HCT116 (cell line): ENCODE data around the gene RND1. TPM values are rescaled to one million over a fixed set of nuclear protein-coding genes. Genes with fewer than 3 reads are reported as not detected.

Source experiments
- ATAC-seq: fragments of 200-7000 bp; cut with Tn5 transposase; 2 replicates; pipeline ENCODE4 v1.9.1; 2020; ENCODE audit warnings: mild to moderate bottlenecking, moderate library complexity
- BruUV-seq: library from RNA; stranded (reverse); fragments of 400-500 nt; replicated peaks from 2 replicates; lab custom pipeline; 2021; lab: Mats Ljungman, UMichigan
- CTCF ChIA-PET: fragments of 300-600 bp; sonication (Branson Sonifier 250); formaldehyde crosslinking; loops from one replicate; lab custom pipeline; 2021; ENCODE audit warnings: antibody characterized with exemption; lab: Charles Lee
- POLR2A ChIA-PET: fragments of 300-600, 350-600 bp; sonication (Branson Sonifier 250); formaldehyde crosslinking; loops from one replicate; lab custom pipeline; 2021; ENCODE audit warnings: antibody characterized with exemption; lab: Charles Lee
- RAD21 ChIA-PET, 2 experiments: fragments of 300-600 bp; sonication (Branson Sonifier 250); formaldehyde crosslinking; loops; one replicate each; lab custom pipeline; 2023; ENCODE audit warnings: low total read pairs in 2 of 2; ENCODE audit not compliant: uncharacterized antibody in 2 of 2, unreplicated experiment in 2 of 2, low non-redundant PET in 1 of 2; lab: Charles Lee
- DNase-seq: peaks from one replicate; pipeline ENCODE4 v3.0.0-alpha.2; 2010; ENCODE audit warnings: low read depth, low spot score
- H2AFZ ChIP-seq: fragments of 200-600 bp; shearing (Covaris generic), sonication (generic); 2 replicates; pipeline ENCODE4 v1.6.1; 2017; ENCODE audit warnings: low read depth, mixed run types, mixed read lengths, antibody characterized with exemption, low read length; ENCODE audit not compliant: poor library complexity, severe bottlenecking
- H3K27ac ChIP-seq: 2 replicates; pipeline ENCODE4 v1.5.1; 2012; ENCODE audit warnings: low read depth, low read length
- H3K27me3 ChIP-seq: fragments of 200-600 bp; sonication (generic); 2 replicates; pipeline ENCODE4 v1.6.1; 2016; ENCODE audit warnings: mixed run types, low read length, mixed read lengths; ENCODE audit not compliant: insufficient read depth
- H3K36me3 ChIP-seq, 2 experiments: fragments of 200-500 bp in 1 of 2; fragments of 200-600 bp in 1 of 2; sonication (Bioruptor generic) in 1 of 2; sonication (generic) in 1 of 2; 2 replicates each; pipeline versions ENCODE4 v1.5.1 to v1.6.1; 2014 to 2016; ENCODE audit warnings: low read length in 2 of 2, inconsistent platforms in 1 of 2, mixed read lengths in 1 of 2, mixed run types in 1 of 2; ENCODE audit not compliant: insufficient read depth in 2 of 2, control insufficient read depth in 1 of 2
- H3K4me1 ChIP-seq, 2 experiments: fragments of 200-600 bp in 1 of 2; sonication (generic) in 1 of 2; 2 replicates each; pipeline versions ENCODE4 v1.5.1 to v1.6.1; 2012 to 2017; ENCODE audit warnings: low read length in 2 of 2, inconsistent platforms in 1 of 2, mild to moderate bottlenecking in 1 of 2, mixed read lengths in 1 of 2, mixed run types in 1 of 2, moderate library complexity in 1 of 2; ENCODE audit not compliant: insufficient read depth in 2 of 2, control insufficient read depth in 1 of 2
- H3K4me2 ChIP-seq: fragments of 200-600 bp; sonication (generic); 2 replicates; pipeline ENCODE4 v1.6.1; 2017; ENCODE audit warnings: mixed run types, low read length, mixed read lengths
- H3K4me3 ChIP-seq, 2 experiments: fragments of 200-600 bp in 1 of 2; sonication (generic) in 1 of 2; replicated peaks in 1 of 2; 2 replicates each; pipeline ENCODE4 v1.5.1; 2011 to 2016; ENCODE audit warnings: low read length in 2 of 2, control low read depth in 1 of 2, low read depth in 1 of 2, mild to moderate bottlenecking in 1 of 2, mixed read lengths in 1 of 2, mixed run types in 1 of 2
- H3K79me2 ChIP-seq: fragments of 200-600 bp; sonication (generic); 2 replicates; pipeline ENCODE4 v1.6.1; 2017; ENCODE audit warnings: mild to moderate bottlenecking, mixed run types, low read length, moderate library complexity, mixed read lengths; ENCODE audit not compliant: insufficient read depth
- H3K9ac ChIP-seq: fragments of 200-600 bp; sonication (generic); 2 replicates; pipeline ENCODE4 v1.6.1; 2016; ENCODE audit warnings: low read length, mixed read lengths
- H3K9me2 ChIP-seq: fragments of 200-600 bp; sonication (generic), shearing (Covaris generic); 2 replicates; pipeline ENCODE4 v1.6.1; 2017; ENCODE audit warnings: mixed run types, mild to moderate bottlenecking, moderate library complexity; ENCODE audit not compliant: insufficient read depth
- H3K9me3 ChIP-seq, 2 experiments: fragments of 200-500 bp in 1 of 2; fragments of 200-600 bp in 1 of 2; sonication (Bioruptor generic) in 1 of 2; sonication (generic) in 1 of 2; 2 replicates each; pipeline ENCODE4 v1.6.1; 2014 to 2017; ENCODE audit warnings: low read length in 2 of 2, mixed read lengths in 2 of 2, inconsistent platforms in 1 of 2, low read depth in 1 of 2, mild to moderate bottlenecking in 1 of 2, mixed run types in 1 of 2, moderate library complexity in 1 of 2; ENCODE audit not compliant: control insufficient read depth in 1 of 2, insufficient read depth in 1 of 2
- H4K20me1 ChIP-seq: fragments of 200-600 bp; sonication (generic), shearing (Covaris generic); 2 replicates; pipeline ENCODE4 v1.6.1; 2017; ENCODE audit warnings: mixed run types, mild to moderate bottlenecking, moderate library complexity; ENCODE audit not compliant: insufficient read depth
- CEBPB ChIP-seq: IDR thresholded peaks from 2 replicates; pipeline ENCODE4 v1.6.1; 2012; ENCODE audit warnings: low read depth
- EGR1 ChIP-seq: IDR thresholded peaks from 2 replicates; pipeline ENCODE4 v1.6.1; 2012; ENCODE audit warnings: low read depth
- ELF1 ChIP-seq: IDR thresholded peaks from 2 replicates; pipeline ENCODE4 v1.6.1; 2012; ENCODE audit warnings: low read depth, borderline replicate concordance
- EZH2phosphoT487 ChIP-seq: fragments of 200-600 bp; IDR thresholded peaks from 2 replicates; pipeline ENCODE4 v1.6.1; 2018; ENCODE audit warnings: antibody characterized with exemption, borderline replicate concordance
- JUND ChIP-seq: IDR thresholded peaks from 2 replicates; pipeline ENCODE4 v1.6.1; 2012
- POLR2A ChIP-seq: IDR thresholded peaks from 2 replicates; pipeline ENCODE4 v1.7.0; 2011; ENCODE audit warnings: borderline replicate concordance; ENCODE audit not compliant: insufficient read depth, insufficient read length; ENCODE audit errors: extremely low read depth
- RAD21 ChIP-seq: IDR thresholded peaks from 2 replicates; pipeline ENCODE4 v1.6.1; 2012; ENCODE audit warnings: low read depth, mild to moderate bottlenecking
- SRF ChIP-seq: IDR thresholded peaks from 2 replicates; pipeline ENCODE4 v1.6.1; 2012; ENCODE audit warnings: low read depth
- TCF7L2 ChIP-seq: IDR thresholded peaks from 2 replicates; pipeline ENCODE4 v1.7.0; 2011; ENCODE audit warnings: borderline replicate concordance, inconsistent platforms; ENCODE audit not compliant: insufficient read depth, insufficient read length; ENCODE audit errors: extremely low read depth
- YY1 ChIP-seq: IDR thresholded peaks from 2 replicates; pipeline ENCODE4 v1.6.1; 2011; ENCODE audit warnings: low read length, low read depth, moderate library complexity, mild to moderate bottlenecking; ENCODE audit not compliant: insufficient replicate concordance; ENCODE audit errors: extremely low read depth
- ZFX ChIP-seq: fragments of 450-650 bp; IDR thresholded peaks from 2 replicates; pipeline ENCODE4 v1.6.1; 2017
- intact Hi-C: fragments of 100-400 bp; cut with micrococcal nuclease; formaldehyde crosslinking; loops from 2 replicates; pipeline ENCODE4 v1.10.0; 2022
- total RNA-seq: library from RNA; stranded (reverse); gene quantifications from one replicate; pipeline ENCODE4 v1.2.1, GENCODE V29; 2021; ENCODE audit not compliant: unreplicated experiment
- TF ChIP-seq, protein P1 (sequence below): IDR thresholded peaks from 2 replicates; pipeline ENCODE4 v1.6.1; 2012
- TF ChIP-seq, protein P2 (sequence below): IDR thresholded peaks from 2 replicates; pipeline ENCODE4 v1.6.1; 2011; ENCODE audit warnings: mild to moderate bottlenecking, low read length, moderate library complexity; ENCODE audit not compliant: insufficient replicate concordance; ENCODE audit errors: extremely low read depth
- TF ChIP-seq, protein P3 (sequence below): IDR thresholded peaks from 2 replicates; pipeline ENCODE4 v1.6.1; 2012; ENCODE audit warnings: low read depth
- TF ChIP-seq, protein P4 (sequence below): IDR thresholded peaks from 2 replicates; pipeline ENCODE4 v1.6.1; 2012

RND1 gene
- total RNA-seq, 1 experiment from 2014 or later, result 2.0 TPM

DNA sequence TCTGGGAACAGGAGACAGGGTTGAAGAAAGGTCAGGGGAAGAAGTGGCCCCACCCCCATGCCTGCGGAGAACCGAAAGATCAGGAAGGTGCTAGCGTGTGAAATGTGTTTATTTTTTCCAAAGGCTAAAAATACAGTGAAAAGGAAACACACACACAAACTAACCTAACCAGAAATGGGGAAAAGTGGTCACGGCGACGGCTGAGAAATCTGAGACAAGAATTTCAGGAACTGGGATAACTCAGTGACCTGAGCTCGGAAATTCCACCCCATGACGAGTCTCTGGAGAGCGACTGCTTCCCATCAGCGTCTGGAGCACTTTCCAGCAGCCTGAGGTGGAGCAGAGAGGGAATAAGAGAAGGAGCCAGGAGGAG lies 16.6 kb upstream of the RND1 start:
- Histone ChIP-seq H3K4me1 (peaks cover 4 to 5% of the 10 kb centered on the region in 2 experiments; a peak in 3 of 4 replicates), H3K27ac (no peak overlapping the region), H3K36me3 (no peaks in the 10 kb centered on the region), H3K4me2 (no peak overlapping the region), H4K20me1 (no peaks in the 10 kb centered on the region), H3K9me2 (no peaks in the 10 kb centered on the region), H3K4me3 (no peak overlapping the region), H2AFZ (no peak overlapping the region), H3K79me2 (no peaks in the 10 kb centered on the region), H3K9ac (no peak overlapping the region), H3K9me3 (no peaks in the 10 kb centered on the region), H3K27me3 (peaks cover 11% of the 10 kb centered on the region; the same call in 1 of the 2 replicates)
- BruUV-seq, result no TSS peak
- ATAC-seq (no peak), DNase-seq (no peak)
- RAD21 ChIA-PET, result no interaction called here
- CTCF ChIA-PET, result no interaction called here
- POLR2A ChIA-PET, result interaction anchor here (1.1 kb wide), 1 partner anchor 16 kb away, joined by 4 read pairs; the partner anchor contains the start of gene RND1
- TF ChIP-seq ZFX (no peak), JUND (no peak), EZH2phosphoT487 (no peak), SRF (no peak), TCF7L2 (no peak), POLR2A (no peak), YY1 (no peak), CEBPB (no peak), ELF1 (no peak), EGR1 (no peak), RAD21 (no peak)
- TF ChIP-seq, protein P1, sequence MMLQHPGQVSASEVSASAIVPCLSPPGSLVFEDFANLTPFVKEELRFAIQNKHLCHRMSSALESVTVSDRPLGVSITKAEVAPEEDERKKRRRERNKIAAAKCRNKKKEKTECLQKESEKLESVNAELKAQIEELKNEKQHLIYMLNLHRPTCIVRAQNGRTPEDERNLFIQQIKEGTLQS, result no peak
- TF ChIP-seq, protein P2, sequence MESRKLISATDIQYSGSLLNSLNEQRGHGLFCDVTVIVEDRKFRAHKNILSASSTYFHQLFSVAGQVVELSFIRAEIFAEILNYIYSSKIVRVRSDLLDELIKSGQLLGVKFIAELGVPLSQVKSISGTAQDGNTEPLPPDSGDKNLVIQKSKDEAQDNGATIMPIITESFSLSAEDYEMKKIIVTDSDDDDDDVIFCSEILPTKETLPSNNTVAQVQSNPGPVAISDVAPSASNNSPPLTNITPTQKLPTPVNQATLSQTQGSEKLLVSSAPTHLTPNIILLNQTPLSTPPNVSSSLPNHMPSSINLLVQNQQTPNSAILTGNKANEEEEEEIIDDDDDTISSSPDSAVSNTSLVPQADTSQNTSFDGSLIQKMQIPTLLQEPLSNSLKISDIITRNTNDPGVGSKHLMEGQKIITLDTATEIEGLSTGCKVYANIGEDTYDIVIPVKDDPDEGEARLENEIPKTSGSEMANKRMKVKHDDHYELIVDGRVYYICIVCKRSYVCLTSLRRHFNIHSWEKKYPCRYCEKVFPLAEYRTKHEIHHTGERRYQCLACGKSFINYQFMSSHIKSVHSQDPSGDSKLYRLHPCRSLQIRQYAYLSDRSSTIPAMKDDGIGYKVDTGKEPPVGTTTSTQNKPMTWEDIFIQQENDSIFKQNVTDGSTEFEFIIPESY, result no peak
- TF ChIP-seq, protein P3, sequence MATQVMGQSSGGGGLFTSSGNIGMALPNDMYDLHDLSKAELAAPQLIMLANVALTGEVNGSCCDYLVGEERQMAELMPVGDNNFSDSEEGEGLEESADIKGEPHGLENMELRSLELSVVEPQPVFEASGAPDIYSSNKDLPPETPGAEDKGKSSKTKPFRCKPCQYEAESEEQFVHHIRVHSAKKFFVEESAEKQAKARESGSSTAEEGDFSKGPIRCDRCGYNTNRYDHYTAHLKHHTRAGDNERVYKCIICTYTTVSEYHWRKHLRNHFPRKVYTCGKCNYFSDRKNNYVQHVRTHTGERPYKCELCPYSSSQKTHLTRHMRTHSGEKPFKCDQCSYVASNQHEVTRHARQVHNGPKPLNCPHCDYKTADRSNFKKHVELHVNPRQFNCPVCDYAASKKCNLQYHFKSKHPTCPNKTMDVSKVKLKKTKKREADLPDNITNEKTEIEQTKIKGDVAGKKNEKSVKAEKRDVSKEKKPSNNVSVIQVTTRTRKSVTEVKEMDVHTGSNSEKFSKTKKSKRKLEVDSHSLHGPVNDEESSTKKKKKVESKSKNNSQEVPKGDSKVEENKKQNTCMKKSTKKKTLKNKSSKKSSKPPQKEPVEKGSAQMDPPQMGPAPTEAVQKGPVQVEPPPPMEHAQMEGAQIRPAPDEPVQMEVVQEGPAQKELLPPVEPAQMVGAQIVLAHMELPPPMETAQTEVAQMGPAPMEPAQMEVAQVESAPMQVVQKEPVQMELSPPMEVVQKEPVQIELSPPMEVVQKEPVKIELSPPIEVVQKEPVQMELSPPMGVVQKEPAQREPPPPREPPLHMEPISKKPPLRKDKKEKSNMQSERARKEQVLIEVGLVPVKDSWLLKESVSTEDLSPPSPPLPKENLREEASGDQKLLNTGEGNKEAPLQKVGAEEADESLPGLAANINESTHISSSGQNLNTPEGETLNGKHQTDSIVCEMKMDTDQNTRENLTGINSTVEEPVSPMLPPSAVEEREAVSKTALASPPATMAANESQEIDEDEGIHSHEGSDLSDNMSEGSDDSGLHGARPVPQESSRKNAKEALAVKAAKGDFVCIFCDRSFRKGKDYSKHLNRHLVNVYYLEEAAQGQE, result no peak
- TF ChIP-seq, protein P4, sequence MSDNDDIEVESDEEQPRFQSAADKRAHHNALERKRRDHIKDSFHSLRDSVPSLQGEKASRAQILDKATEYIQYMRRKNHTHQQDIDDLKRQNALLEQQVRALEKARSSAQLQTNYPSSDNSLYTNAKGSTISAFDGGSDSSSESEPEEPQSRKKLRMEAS, result no peak
- intact Hi-C loops, result no loop called here
